Fibroblast of the aortic adventitia (primary cell): ENCODE data around the gene HJURP. TPM values are rescaled to one million over a fixed set of nuclear protein-coding genes. Genes with fewer than 3 reads are reported as not detected.

ENCODE experiments used
- DNase-seq: peaks from one replicate; pipeline ENCODE4 v3.0.0-alpha.2; 2010; ENCODE audit warnings: low read depth
- H3K4me3 ChIP-seq: 2 replicates; pipeline ENCODE4 v1.5.1; 2011; ENCODE audit warnings: low read depth, mild to moderate bottlenecking, control low read depth, low read length, moderate library complexity
- CTCF ChIP-seq: IDR thresholded peaks from 2 replicates; pipeline ENCODE4 v1.5.1; 2011; ENCODE audit warnings: mild to moderate bottlenecking, low read length, control low read depth, inconsistent platforms; ENCODE audit not compliant: insufficient read depth
- total RNA-seq: library from RNA; depleted of rRNA; stranded (reverse); fragments of >200 nt; gene quantifications from 2 replicates; pipeline ENCODE4 v1.2.3, GENCODE V29; 2012; ENCODE audit warnings: low replicate concordance

The HJURP gene
- total RNA-seq, 1 donor = 34.9 TPM

- TF ChIP-seq CTCF = no peak
- H3K4me3 ChIP-seq = no peak overlapping the region
- DNase-seq = no peak
These were observed 16.6 kb downstream of the HJURP start for GRCh38 chr2:233837694-233838229.

GRCh38 chr2:233836359-233836758 is 18.0 kb downstream of the HJURP start:
- no peak for TF ChIP-seq CTCF
- no peak overlapping the region for H3K4me3 ChIP-seq
- no peak for DNase-seq

- no peak for TF ChIP-seq CTCF
- DNase-seq = no peak
- no peak overlapping the region for H3K4me3 ChIP-seq
These were observed 18.8 kb downstream of the HJURP start for GRCh38 chr2:233835230-233836186.

- DNase-seq = no peak
These were observed 21.0 kb downstream of the HJURP start for GRCh38 chr2:233833345-233833744.

GRCh38 chr2:233832869-233833311 is 21.4 kb downstream of the HJURP start:
- peak; percentile 88 for DNase-seq
- peak; percentile 60 for TF ChIP-seq CTCF
- H3K4me3 ChIP-seq = no peak overlapping the region

More at GRCh38 chr2:233833345-233833744, 21.0 kb downstream of the HJURP start:
- no peak for TF ChIP-seq CTCF
- H3K4me3 ChIP-seq = no peak overlapping the region

- H3K4me3 ChIP-seq = no peak overlapping the region
- TF ChIP-seq CTCF = no peak
- DNase-seq = peak; percentile 84
These were observed 21.9 kb downstream of the HJURP start for GRCh38 chr2:233832414-233832813.
